GM23338 (cell line): ENCODE data around the gene CYB5RL. TPM values are rescaled to one million over a fixed set of nuclear protein-coding genes. Genes with fewer than 3 reads are reported as not detected.

Experiments used
- ATAC-seq: fragments of 200-7000 bp; cut with Tn5 transposase; 3 replicates; pipeline ENCODE4 v1.9.1; 2020
- DNase-seq: peaks from one replicate; pipeline ENCODE4 v3.0.0-alpha.2; 2015; ENCODE audit warnings: low spot score
- H2AFZ ChIP-seq: fragments of 200-600 bp; sonication (generic); 2 replicates; pipeline ENCODE4 v1.8.0; 2016; ENCODE audit warnings: antibody characterized with exemption, mild to moderate bottlenecking, moderate library complexity
- H3F3A ChIP-seq: fragments of 200-600 bp; sonication (generic); replicated peaks from 2 replicates; pipeline ENCODE4 v1.8.0; 2017; ENCODE audit warnings: antibody characterized with exemption, mixed run types, low read depth
- H3K27ac ChIP-seq: fragments of 200-600 bp; sonication (generic); 2 replicates; pipeline ENCODE4 v1.6.1; 2016; ENCODE audit warnings: low read depth
- H3K27me3 ChIP-seq: fragments of 200-600 bp; sonication (generic); 2 replicates; pipeline ENCODE4 v1.8.0; 2016; ENCODE audit warnings: mild to moderate bottlenecking, mixed run types, moderate library complexity; ENCODE audit not compliant: insufficient read depth
- H3K36me3 ChIP-seq: fragments of 200-600 bp; sonication (generic); 2 replicates; pipeline ENCODE4 v1.8.0; 2016; ENCODE audit warnings: mild to moderate bottlenecking; ENCODE audit not compliant: insufficient read depth
- H3K4me1 ChIP-seq: fragments of 200-600 bp; sonication (generic); 2 replicates; pipeline ENCODE4 v1.8.0; 2016; ENCODE audit warnings: mild to moderate bottlenecking, moderate library complexity; ENCODE audit not compliant: insufficient read depth
- H3K4me2 ChIP-seq: fragments of 200-600 bp; sonication (generic); 2 replicates; pipeline ENCODE4 v1.7.1; 2017; ENCODE audit warnings: mixed run types
- H3K4me3 ChIP-seq: fragments of 200-600 bp; sonication (generic); 2 replicates; pipeline ENCODE4 v1.6.1; 2016; ENCODE audit warnings: mixed run types
- H3K79me2 ChIP-seq: fragments of 200-600 bp; sonication (generic); replicated peaks from 2 replicates; pipeline ENCODE4 v1.8.0; 2017; ENCODE audit warnings: mild to moderate bottlenecking; ENCODE audit not compliant: insufficient read depth
- H3K9me2 ChIP-seq: fragments of 200-600 bp; sonication (generic); 2 replicates; pipeline ENCODE4 v1.8.0; 2017; ENCODE audit not compliant: insufficient read depth
- H4K20me1 ChIP-seq: fragments of 200-600 bp; sonication (generic); replicated peaks from 2 replicates; pipeline ENCODE4 v1.8.0; 2017; ENCODE audit warnings: mild to moderate bottlenecking; ENCODE audit not compliant: insufficient read depth
- H3K27ac Mint-ChIP-seq: 2 replicates; pipeline ENCODE4 v1.8.0; 2020; ENCODE audit warnings: inconsistent platforms, mild to moderate bottlenecking, moderate library complexity, mixed read lengths
- H3K27me3 Mint-ChIP-seq: 3 replicates; pipeline ENCODE4 v1.8.0; 2022; ENCODE audit warnings: low read depth, mild to moderate bottlenecking, moderate library complexity, mixed read lengths, inconsistent platforms; ENCODE audit not compliant: insufficient read depth, poor library complexity
- H3K36me3 Mint-ChIP-seq: 3 replicates; pipeline ENCODE4 v1.8.0; 2021; ENCODE audit warnings: low read depth, mild to moderate bottlenecking, inconsistent platforms, moderate library complexity, mixed read lengths
- H3K4me1 Mint-ChIP-seq: 3 replicates; pipeline ENCODE4 v1.8.0; 2020; ENCODE audit warnings: mild to moderate bottlenecking, inconsistent platforms, mixed read lengths
- H3K4me3 Mint-ChIP-seq: 3 replicates; pipeline ENCODE4 v1.8.0; 2021; ENCODE audit warnings: moderate library complexity, mild to moderate bottlenecking, inconsistent platforms, mixed read lengths
- H3K9me3 Mint-ChIP-seq: 3 replicates; pipeline ENCODE4 v1.8.0; 2020; ENCODE audit warnings: moderate library complexity, mild to moderate bottlenecking, inconsistent platforms, mixed read lengths
- CREB1 ChIP-seq: fragments of 250-450 bp; sonication (Bioruptor Pico); IDR thresholded peaks from 2 replicates; pipeline ENCODE4 v1.5.0; 2020; ENCODE audit warnings: low read depth, mild to moderate bottlenecking, moderate library complexity
- CTCF ChIP-seq, 2 experiments: fragments of 200-600 bp in 1 of 2; sonication (generic) in 1 of 2; conservative IDR thresholded peaks; 2 replicates each; pipeline versions ENCODE4 v1.5.1 to v1.6.1; 2016 to 2017; ENCODE audit warnings: antibody characterized with exemption in 2 of 2, low read depth in 2 of 2, mild to moderate bottlenecking in 2 of 2, moderate library complexity in 1 of 2
- ETS1 ChIP-seq: IDR thresholded peaks from 2 replicates; pipeline ENCODE4 v1.6.1; 2016; ENCODE audit warnings: antibody characterized with exemption
- EZH2 ChIP-seq: fragments of 200-600 bp; sonication (generic); IDR thresholded peaks from one replicate; pipeline ENCODE4 v1.8.0; 2017; ENCODE audit warnings: antibody characterized with exemption, mild to moderate bottlenecking, low read depth; ENCODE audit not compliant: unreplicated experiment
- EZH2phosphoT487 ChIP-seq: fragments of 200-600 bp; sonication (generic); IDR thresholded peaks from one replicate; pipeline ENCODE4 v1.8.1; 2018; ENCODE audit warnings: antibody characterized with exemption; ENCODE audit not compliant: unreplicated experiment
- JUNB ChIP-seq: IDR thresholded peaks from one replicate; pipeline ENCODE4 v1.6.1; 2016; ENCODE audit warnings: antibody characterized with exemption; ENCODE audit not compliant: unreplicated experiment
- NANOG ChIP-seq: IDR thresholded peaks from 2 replicates; pipeline ENCODE4 v1.6.1; 2016; ENCODE audit warnings: antibody characterized with exemption, borderline replicate concordance
- POLR2AphosphoS5 ChIP-seq: IDR thresholded peaks from 2 replicates; pipeline ENCODE4 v1.6.1; 2016; ENCODE audit warnings: antibody characterized with exemption, low read depth
- REST ChIP-seq: IDR thresholded peaks from one replicate; pipeline ENCODE4 v1.6.1; 2018; ENCODE audit warnings: antibody characterized with exemption; ENCODE audit not compliant: unreplicated experiment
- STAT1 ChIP-seq: IDR thresholded peaks from one replicate; pipeline ENCODE4 v1.6.1; 2016; ENCODE audit warnings: antibody characterized with exemption; ENCODE audit not compliant: unreplicated experiment
- ZNF114 ChIP-seq: fragments of 250-450 bp; sonication (Bioruptor Pico); IDR thresholded peaks from 2 replicates; pipeline ENCODE4 v1.5.0; 2020; ENCODE audit warnings: mild to moderate bottlenecking, moderate library complexity
- ZNF331 ChIP-seq: fragments of 250-450 bp; sonication (Bioruptor Pico); IDR thresholded peaks from 2 replicates; pipeline ENCODE4 v1.5.0; 2020; ENCODE audit warnings: low read depth, mild to moderate bottlenecking, moderate library complexity
- ZNF462 ChIP-seq: fragments of 250-450 bp; sonication (Bioruptor Pico); IDR thresholded peaks from 2 replicates; pipeline ENCODE4 v1.5.0; 2020; ENCODE audit warnings: mild to moderate bottlenecking, moderate library complexity
- polyA plus RNA-seq: library from polyadenylated mRNA; unstranded; fragments of >200 nt; fragmentation: Nextera tagmentation; extraction: Ambion mirVana; gene quantifications from 2 replicates; pipeline ENCODE4 v1.2.1, GENCODE V29; 2016
- total RNA-seq: library from RNA; depleted of rRNA; stranded (reverse); fragments of >200 nt; shearing (Covaris generic); gene quantifications from 2 replicates; pipeline ENCODE4 v1.2.3, GENCODE V29; 2014

CYB5RL gene
- total and polyA plus RNA-seq, 2 experiments from 2014 or later, result 5.9 to 11.5 TPM

- ATAC-seq (no peak), DNase-seq (no peak)
- Histone ChIP-seq H3K36me3 (peaks cover 11% of the 10 kb centered on the region), H3K79me2 (no peaks in the 10 kb centered on the region), H3F3A (0 out of 2 replicates have a peak, but pooled peaks cover 6% of the 10 kb centered on the region), H3K4me2 (no peak overlapping the region), H3K27ac (no peak overlapping the region), H4K20me1 (no peaks in the 10 kb centered on the region; the same call in 1 of the 2 replicates), H3K4me3 (no peak overlapping the region), H3K27me3 (no peaks in the 10 kb centered on the region), H2AFZ (no peak overlapping the region), H3K9me2 (no peaks in the 10 kb centered on the region), H3K4me1 (no peaks in the 10 kb centered on the region)
- H3K9me3 Mint-ChIP-seq, result peaks cover 3% of the 10 kb centered on the region; the same call in 2 of the 3 replicates
- TF ChIP-seq STAT1, result no peak
- TF ChIP-seq NANOG, result no peak
- TF ChIP-seq CTCF (conservative IDR thresholded peaks at IDR 0.05; ENCODE audit: low read depth in 2 of 2), result no peak
- TF ChIP-seq JUNB, result no peak
- TF ChIP-seq REST, result no peak
- no peak for TF ChIP-seq ZNF462
- TF ChIP-seq EZH2phosphoT487, result no peak
- TF ChIP-seq CREB1 (CRISPR knock-in tag), result no peak
- no peak for TF ChIP-seq ETS1
- TF ChIP-seq ZNF114 (CRISPR knock-in tag), result no peak
- TF ChIP-seq EZH2, result no peak
- TF ChIP-seq ZNF331 (CRISPR knock-in tag), result no peak
- TF ChIP-seq POLR2AphosphoS5, result no peak
- peaks cover 4% of the 10 kb centered on the region for H3K27me3 Mint-ChIP-seq
- H3K4me1 Mint-ChIP-seq, result no peaks in the 10 kb centered on the region
- no peak overlapping the region for H3K27ac Mint-ChIP-seq
- H3K4me3 Mint-ChIP-seq, result no peak overlapping the region
- H3K36me3 Mint-ChIP-seq, result peaks cover 70% of the 10 kb centered on the region
These were observed 39.8 kb upstream of the CYB5RL start for GRCh38 chr1:54239631-54240031.
